IMR-90 (cell line): Measurements from ENCODE around the gene EIF4E1B. TPM values are rescaled to one million over a fixed set of nuclear protein-coding genes. Genes with fewer than 3 reads are reported as not detected.

Source experiments
- ATAC-seq: fragments of 200-7000 bp; cut with Tn5 transposase; 2 replicates; pipeline ENCODE4 v1.9.1; 2020; ENCODE audit warnings: low read depth, mild to moderate bottlenecking, moderate library complexity
- BruUV-seq: library from RNA; stranded (reverse); fragments of 400-500 nt; replicated peaks from 2 replicates; lab custom pipeline; 2021; lab: Mats Ljungman, UMichigan
- CTCF ChIA-PET: fragments of 300-600 bp; formaldehyde crosslinking; extraction: SDS; loops from one replicate; lab custom pipeline; 2021; ENCODE audit warnings: antibody characterized with exemption; lab: Yijun Ruan, JAX
- POLR2A ChIA-PET: fragments of 300-600 bp; sonication (Branson Sonifier 250); formaldehyde crosslinking; loops from one replicate; lab custom pipeline; 2022; ENCODE audit warnings: antibody characterized with exemption; ENCODE audit not compliant: unreplicated experiment; lab: Charles Lee
- DNase-seq: peaks from one replicate; pipeline ENCODE4 v3.0.0; 2013
- H2AFZ ChIP-seq: replicated peaks from 2 replicates; pipeline ENCODE3; 2013; ENCODE audit warnings: low read length, mild to moderate bottlenecking; ENCODE audit not compliant: poor library complexity
- H2AK5ac ChIP-seq: 2 replicates; pipeline ENCODE4 v1.6.1; 2013; ENCODE audit warnings: low read depth, low read length, inconsistent platforms
- H2AK9ac ChIP-seq: replicated peaks from 2 replicates; pipeline ENCODE3; 2013; ENCODE audit warnings: mild to moderate bottlenecking, low read depth, low read length, moderate library complexity; ENCODE audit not compliant: poor library complexity
- H2BK120ac ChIP-seq: 2 replicates; pipeline ENCODE4 v1.6.1; 2013; ENCODE audit warnings: low read depth, low read length, inconsistent platforms
- H2BK15ac ChIP-seq: 3 replicates; pipeline ENCODE4 v1.6.1; 2013; ENCODE audit warnings: low read depth, low read length, inconsistent platforms
- H2BK20ac ChIP-seq: 2 replicates; pipeline ENCODE4 v1.6.1; 2013; ENCODE audit warnings: low read depth, mild to moderate bottlenecking, inconsistent platforms, low read length, moderate library complexity
- H2BK5ac ChIP-seq: 2 replicates; pipeline ENCODE4 v1.6.1; 2013; ENCODE audit warnings: mild to moderate bottlenecking, low read depth, low read length, inconsistent platforms; ENCODE audit not compliant: poor library complexity, severe bottlenecking
- H3K14ac ChIP-seq: replicated peaks from 2 replicates; pipeline ENCODE4 v1.6.1; 2013; ENCODE audit warnings: low read depth, low read length, inconsistent platforms
- H3K18ac ChIP-seq: 2 replicates; pipeline ENCODE4 v1.6.1; 2013; ENCODE audit warnings: low read depth, low read length, control low read depth
- H3K23ac ChIP-seq: 2 replicates; pipeline ENCODE4 v1.6.1; 2013; ENCODE audit warnings: low read depth, low read length, inconsistent platforms
- H3K27ac ChIP-seq: 2 replicates; pipeline ENCODE4 v1.5.1; 2013; ENCODE audit warnings: mild to moderate bottlenecking, control low read depth, low read length; ENCODE audit not compliant: insufficient read depth
- H3K27me3 ChIP-seq: 2 replicates; pipeline ENCODE4 v1.6.1; 2013; ENCODE audit warnings: low read length; ENCODE audit not compliant: control insufficient read depth, insufficient read depth
- H3K36me3 ChIP-seq: 2 replicates; pipeline ENCODE4 v1.6.1; 2013; ENCODE audit warnings: low read length, mixed read lengths; ENCODE audit not compliant: control insufficient read depth, insufficient read depth
- H3K4ac ChIP-seq: 2 replicates; pipeline ENCODE4 v1.6.1; 2013; ENCODE audit warnings: low read depth, low read length, inconsistent platforms
- H3K4me1 ChIP-seq: 2 replicates; pipeline ENCODE4 v1.6.1; 2013; ENCODE audit warnings: low read length, mixed read lengths; ENCODE audit not compliant: control insufficient read depth, insufficient read depth
- H3K4me2 ChIP-seq: 2 replicates; pipeline ENCODE4 v1.6.1; 2013; ENCODE audit warnings: low read depth, mild to moderate bottlenecking, control low read depth, low read length, moderate library complexity
- H3K4me3 ChIP-seq: 2 replicates; pipeline ENCODE4 v1.5.1; 2013; ENCODE audit warnings: low read depth, mild to moderate bottlenecking, control low read depth, low read length, moderate library complexity; ENCODE audit not compliant: insufficient read depth
- H3K56ac ChIP-seq: 2 replicates; pipeline ENCODE4 v1.6.1; 2013; ENCODE audit warnings: low read length, inconsistent platforms; ENCODE audit not compliant: insufficient read depth; ENCODE audit errors: extremely low read depth
- H3K79me1 ChIP-seq, 2 experiments: 2 replicates each; pipeline ENCODE4 v1.6.1; 2013; ENCODE audit warnings: low read length in 2 of 2, inconsistent platforms in 1 of 2, low read depth in 1 of 2
- H3K9ac ChIP-seq: 2 replicates; pipeline ENCODE4 v1.6.1; 2013; ENCODE audit warnings: low read depth, low read length, control low read depth
- H3K9me1 ChIP-seq: 2 replicates; pipeline ENCODE4 v1.6.1; 2013; ENCODE audit warnings: low read length, inconsistent platforms; ENCODE audit not compliant: insufficient read depth
- H3K9me3 ChIP-seq: 2 replicates; pipeline ENCODE4 v1.6.1; 2013; ENCODE audit warnings: low read length; ENCODE audit not compliant: control insufficient read depth, insufficient read depth
- H4K20me1 ChIP-seq: 2 replicates; pipeline ENCODE4 v1.6.1; 2013; ENCODE audit warnings: low read length, inconsistent platforms; ENCODE audit not compliant: insufficient read depth
- H4K5ac ChIP-seq: 2 replicates; pipeline ENCODE4 v1.6.1; 2013; ENCODE audit warnings: mild to moderate bottlenecking, low read depth, low read length, control low read depth
- H4K8ac ChIP-seq, 2 experiments: 2 replicates each; pipeline ENCODE4 v1.6.1; 2013; ENCODE audit warnings: low read depth in 2 of 2, low read length in 2 of 2, control low read depth in 1 of 2, inconsistent platforms in 1 of 2
- H4K91ac ChIP-seq: 2 replicates; pipeline ENCODE4 v1.6.1; 2013; ENCODE audit warnings: low read depth, low read length, inconsistent platforms; ENCODE audit not compliant: insufficient read depth
- CHD1 ChIP-seq: IDR thresholded peaks from 2 replicates; pipeline ENCODE4 v1.6.1; 2012; ENCODE audit warnings: low read depth, low read length, improper control_type of control experiment
- MXI1 ChIP-seq: IDR thresholded peaks from 2 replicates; pipeline ENCODE4 v1.6.1; 2012; ENCODE audit warnings: low read depth, mild to moderate bottlenecking, low read length, moderate library complexity, borderline replicate concordance
- SMC3 ChIP-seq: fragments of 150-350 bp; IDR thresholded peaks from 2 replicates; pipeline ENCODE4 v1.6.1; 2016; ENCODE audit warnings: low read depth, mild to moderate bottlenecking, antibody characterized with exemption, low read length, moderate library complexity
- WGBS, 2 experiments: methylation state at CpG; one replicate each; pipeline versions ENCODE4 v1.1.5 to v1.1.7; 2013; ENCODE audit warnings: missing lambda C conversion rate in 2 of 2; ENCODE audit not compliant: insufficient read length in 1 of 2; ENCODE audit errors: extremely low coverage in 2 of 2; 5-methylcytosine and 5-hydroxymethylcytosine counted together
- dilution Hi-C: fragments of 300-500 bp; cut with HindIII; formaldehyde crosslinking; loops from one replicate; pipeline ENCODE4 v1.14.3; 2018; ENCODE audit warnings: low sequenced_read_pairs; ENCODE audit not compliant: unreplicated experiment
- in situ Hi-C: fragments of 300-500 bp; cut with MboI; formaldehyde crosslinking; loops from 3 replicates; pipeline ENCODE4 v1.14.3; 2019; ENCODE audit warnings: low sequenced_read_pairs, inconsistent platforms, mixed read lengths
- intact Hi-C: fragments of 100-400 bp; cut with micrococcal nuclease; formaldehyde crosslinking; loops from 2 replicates; pipeline ENCODE4 v1.10.0; 2022
- polyA plus RNA-seq, 3 experiments: library from polyadenylated mRNA; depleted of rRNA; stranded (reverse); fragments of >200 nt; gene quantifications; 2 replicates each; pipeline ENCODE4 v1.2.3, GENCODE V29; 2012; ENCODE audit warnings: low replicate concordance in 1 of 3
- total RNA-seq: library from RNA; depleted of rRNA; stranded (reverse); fragments of >200 nt; gene quantifications from 2 replicates; pipeline ENCODE4 v1.2.3, GENCODE V29; 2012

Gene EIF4E1B
- total and polyA plus RNA-seq, 2 of the 4 experiments (the other 2 are of a cell fraction), result not detected

GRCh38 chr5:176638437-176638836, 8.0 kb downstream of the EIF4E1B start:
- Histone ChIP-seq H4K91ac (no peak overlapping the region), H3K4me1 (no peaks in the 10 kb centered on the region; the same call in 1 of the 2 replicates), H4K5ac (no peak overlapping the region), H3K9me1 (no peaks in the 10 kb centered on the region), H3K56ac (no peak overlapping the region), H3K27ac (no peak overlapping the region), H3K79me1 (no peaks in the 10 kb centered on the region), H3K9me3 (peaks cover 5% of the 10 kb centered on the region), H3K27me3 (peaks cover 58% of the 10 kb centered on the region), H3K4ac (no peak overlapping the region), H3K9ac (no peak overlapping the region), H3K14ac (no peak overlapping the region), H2BK5ac (no peak overlapping the region), H2BK120ac (no peak overlapping the region), H4K8ac (no peak overlapping the region), H2BK20ac (no peak overlapping the region), H4K20me1 (no peaks in the 10 kb centered on the region), H3K23ac (no peak overlapping the region), H2AFZ (no peak overlapping the region), H2AK5ac (no peak overlapping the region), H3K36me3 (no peaks in the 10 kb centered on the region), H3K18ac (no peak overlapping the region), H3K4me2 (no peak overlapping the region), H2BK15ac (no peak overlapping the region), H2AK9ac (no peak overlapping the region), H3K4me3 (no peak overlapping the region)
- no peak for TF ChIP-seq MXI1
- TF ChIP-seq CHD1, result no peak
- no peak for TF ChIP-seq SMC3
- in situ Hi-C loops, result no loop called here
- POLR2A ChIA-PET, result no interaction called here
- CTCF ChIA-PET, result no interaction called here
- intact Hi-C loops, result no loop called here
- no peak for ATAC-seq
- 77 to 100% methylated on average over 2 to 3 of the region's 3 CpGs for WGBS, 2 experiments
- no peak for DNase-seq
- BruUV-seq, result no TSS peak
- dilution Hi-C loops, result no loop called here
